GM23338 (cell line): ENCODE data around the gene LAMC3.

Experiments used
- CREB1 ChIP-seq: fragments of 250-450 bp; sonication (Bioruptor Pico); IDR thresholded peaks from 2 replicates; pipeline ENCODE4 v1.5.0; 2020; ENCODE audit warnings: low read depth, mild to moderate bottlenecking, moderate library complexity
- CTCF ChIP-seq, 2 experiments: fragments of 200-600 bp in 1 of 2; sonication (generic) in 1 of 2; conservative IDR thresholded peaks; 2 replicates each; pipeline versions ENCODE4 v1.5.1 to v1.6.1; 2016 to 2017; ENCODE audit warnings: antibody characterized with exemption in 2 of 2, low read depth in 2 of 2, mild to moderate bottlenecking in 2 of 2, moderate library complexity in 1 of 2
- ETS1 ChIP-seq: IDR thresholded peaks from 2 replicates; pipeline ENCODE4 v1.6.1; 2016; ENCODE audit warnings: antibody characterized with exemption
- EZH2 ChIP-seq: fragments of 200-600 bp; sonication (generic); IDR thresholded peaks from one replicate; pipeline ENCODE4 v1.8.0; 2017; ENCODE audit warnings: antibody characterized with exemption, mild to moderate bottlenecking, low read depth; ENCODE audit not compliant: unreplicated experiment
- EZH2phosphoT487 ChIP-seq: fragments of 200-600 bp; sonication (generic); IDR thresholded peaks from one replicate; pipeline ENCODE4 v1.8.1; 2018; ENCODE audit warnings: antibody characterized with exemption; ENCODE audit not compliant: unreplicated experiment
- JUNB ChIP-seq: IDR thresholded peaks from one replicate; pipeline ENCODE4 v1.6.1; 2016; ENCODE audit warnings: antibody characterized with exemption; ENCODE audit not compliant: unreplicated experiment
- POLR2AphosphoS5 ChIP-seq: IDR thresholded peaks from 2 replicates; pipeline ENCODE4 v1.6.1; 2016; ENCODE audit warnings: antibody characterized with exemption, low read depth
- REST ChIP-seq: IDR thresholded peaks from one replicate; pipeline ENCODE4 v1.6.1; 2018; ENCODE audit warnings: antibody characterized with exemption; ENCODE audit not compliant: unreplicated experiment
- ZNF114 ChIP-seq: fragments of 250-450 bp; sonication (Bioruptor Pico); IDR thresholded peaks from 2 replicates; pipeline ENCODE4 v1.5.0; 2020; ENCODE audit warnings: mild to moderate bottlenecking, moderate library complexity
- ZNF462 ChIP-seq: fragments of 250-450 bp; sonication (Bioruptor Pico); IDR thresholded peaks from 2 replicates; pipeline ENCODE4 v1.5.0; 2020; ENCODE audit warnings: mild to moderate bottlenecking, moderate library complexity

GRCh38 chr9:131032384-131032783, 23.4 kb downstream of the LAMC3 start:
- TF ChIP-seq CTCF (conservative IDR thresholded peaks at IDR 0.05; ENCODE audit: low read depth in 2 of 2) (no peak), EZH2 (no peak), EZH2phosphoT487 (no peak), POLR2AphosphoS5 (no peak), REST (no peak), ZNF462 (no peak), JUNB (no peak), CREB1 (CRISPR knock-in tag) (no peak), ZNF114 (CRISPR knock-in tag) (no peak), ETS1 (no peak)
